LNCAP (cell line): Measurements from ENCODE around the gene HMBS.

ENCODE experiments used
- TF ChIP-seq, protein P1 (sequence below): fragments of 450-650 bp; IDR thresholded peaks from 2 replicates; pipeline ENCODE4 v1.5.1; 2017; ENCODE audit warnings: mild to moderate bottlenecking

HMBS gene

DNA sequence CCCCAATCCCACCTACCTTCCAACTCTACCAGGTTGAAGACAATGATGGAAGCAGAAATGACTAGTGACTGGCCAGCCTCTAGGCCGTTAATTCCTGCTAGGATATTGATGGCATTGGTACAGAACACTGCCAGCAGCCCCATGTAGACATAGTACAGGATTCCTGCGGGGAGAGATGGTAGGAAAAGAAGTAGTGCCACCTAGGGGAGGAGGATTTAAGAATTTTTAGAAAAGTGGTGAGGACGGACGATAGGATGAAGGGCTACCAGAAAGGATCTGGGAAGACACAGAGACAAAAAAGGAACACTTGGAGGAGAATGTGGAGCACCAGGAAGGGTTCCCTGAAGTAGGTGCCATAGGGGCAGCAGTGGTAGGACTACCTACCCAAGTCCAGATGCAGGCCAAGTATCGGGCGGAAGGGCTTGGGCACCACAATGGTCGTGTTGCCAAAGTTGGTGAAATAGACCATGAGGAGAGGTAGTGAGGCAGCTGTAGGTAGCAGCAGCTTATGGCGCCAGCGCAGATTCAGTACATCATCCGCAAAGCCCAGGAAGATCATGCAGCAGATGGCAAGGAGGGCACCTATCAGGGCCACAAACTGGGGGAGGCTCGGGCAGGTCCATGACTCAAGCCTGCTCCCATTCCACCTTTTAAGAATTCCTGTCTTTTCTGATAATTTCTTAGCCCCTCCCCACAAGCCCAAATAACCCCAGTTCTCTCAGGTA, 15.7 kb downstream of the HMBS start:
- TF ChIP-seq, protein P1, sequence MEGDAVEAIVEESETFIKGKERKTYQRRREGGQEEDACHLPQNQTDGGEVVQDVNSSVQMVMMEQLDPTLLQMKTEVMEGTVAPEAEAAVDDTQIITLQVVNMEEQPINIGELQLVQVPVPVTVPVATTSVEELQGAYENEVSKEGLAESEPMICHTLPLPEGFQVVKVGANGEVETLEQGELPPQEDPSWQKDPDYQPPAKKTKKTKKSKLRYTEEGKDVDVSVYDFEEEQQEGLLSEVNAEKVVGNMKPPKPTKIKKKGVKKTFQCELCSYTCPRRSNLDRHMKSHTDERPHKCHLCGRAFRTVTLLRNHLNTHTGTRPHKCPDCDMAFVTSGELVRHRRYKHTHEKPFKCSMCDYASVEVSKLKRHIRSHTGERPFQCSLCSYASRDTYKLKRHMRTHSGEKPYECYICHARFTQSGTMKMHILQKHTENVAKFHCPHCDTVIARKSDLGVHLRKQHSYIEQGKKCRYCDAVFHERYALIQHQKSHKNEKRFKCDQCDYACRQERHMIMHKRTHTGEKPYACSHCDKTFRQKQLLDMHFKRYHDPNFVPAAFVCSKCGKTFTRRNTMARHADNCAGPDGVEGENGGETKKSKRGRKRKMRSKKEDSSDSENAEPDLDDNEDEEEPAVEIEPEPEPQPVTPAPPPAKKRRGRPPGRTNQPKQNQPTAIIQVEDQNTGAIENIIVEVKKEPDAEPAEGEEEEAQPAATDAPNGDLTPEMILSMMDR, result peak; percentile 59

DNA sequence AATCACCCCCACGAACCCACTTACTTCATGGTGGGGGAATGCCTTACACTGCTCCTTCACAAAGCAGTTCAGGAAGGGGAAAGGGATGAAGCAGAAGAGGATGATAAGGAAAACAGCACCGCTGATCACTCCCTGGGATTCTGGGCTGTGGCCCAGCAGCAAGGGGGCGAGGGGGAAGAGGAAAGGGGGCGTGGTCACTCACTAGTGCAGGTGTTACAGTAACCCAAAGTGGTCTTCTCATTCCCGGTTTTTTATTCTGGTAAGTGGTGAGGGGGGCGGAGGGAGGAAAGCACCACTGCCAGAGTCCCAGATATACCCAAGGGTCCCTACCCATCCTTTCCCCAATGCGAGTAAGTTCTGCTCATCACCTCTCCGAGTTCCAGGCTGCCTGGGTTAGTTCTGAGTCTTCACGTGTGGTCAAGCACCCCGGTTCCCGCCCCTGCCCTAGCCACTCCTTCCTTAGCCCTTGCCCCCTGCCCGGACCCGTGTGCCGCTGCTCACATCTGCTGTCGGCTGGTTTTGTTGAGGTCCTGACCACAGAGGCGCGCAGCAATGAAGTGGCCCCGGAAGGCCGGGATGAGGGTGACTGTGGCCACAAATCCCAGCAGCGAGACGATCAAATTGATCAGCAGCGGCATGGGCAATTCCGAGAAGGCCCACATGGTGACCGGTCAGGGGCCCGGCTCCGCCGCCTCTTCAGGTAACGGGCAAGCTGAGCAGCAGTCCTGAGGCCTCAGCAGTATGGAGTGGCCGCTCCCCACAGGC, 16.5 kb downstream of the HMBS start:
- TF ChIP-seq, protein P1, result no peak

DNA sequence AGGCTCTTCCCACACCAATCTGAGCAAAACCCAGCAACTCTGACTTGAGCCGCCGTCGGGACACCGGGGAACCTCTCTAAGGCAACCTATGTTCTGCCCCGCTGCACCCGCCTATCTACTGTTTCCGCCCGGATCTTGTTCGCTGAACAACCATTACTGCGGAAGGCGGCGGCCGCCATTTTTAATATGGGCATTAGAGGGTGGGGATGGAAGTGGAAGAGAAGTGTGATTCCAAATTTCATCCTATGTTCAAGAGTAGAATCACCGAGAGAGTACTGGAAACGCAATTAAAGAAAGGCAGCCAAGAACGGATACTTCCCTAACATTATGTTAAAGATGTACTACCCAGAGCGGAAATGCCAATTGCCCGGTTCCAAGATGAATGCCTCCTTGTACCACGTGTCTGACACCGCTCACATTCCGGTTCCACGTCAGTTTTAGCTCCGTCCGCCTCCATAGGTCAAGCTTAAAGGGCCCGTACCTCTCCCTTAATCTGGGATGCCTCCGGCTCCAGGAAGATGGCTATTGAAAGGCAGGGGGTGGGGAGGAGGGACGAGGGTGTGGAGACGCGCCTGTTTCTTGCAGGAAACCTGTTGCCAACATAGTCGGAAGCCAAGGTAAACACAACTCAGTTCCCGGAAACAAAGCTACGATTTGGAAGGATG, 17.2 kb downstream of the HMBS start, which contains the start of gene DPAGT1:
TSS of gene DPAGT1 (minus strand) at position 95 of the 665 bp plus-strand sequence. CDS start 198 bp downstream, outside the sequence.
- TF ChIP-seq, protein P1, result no peak

DNA sequence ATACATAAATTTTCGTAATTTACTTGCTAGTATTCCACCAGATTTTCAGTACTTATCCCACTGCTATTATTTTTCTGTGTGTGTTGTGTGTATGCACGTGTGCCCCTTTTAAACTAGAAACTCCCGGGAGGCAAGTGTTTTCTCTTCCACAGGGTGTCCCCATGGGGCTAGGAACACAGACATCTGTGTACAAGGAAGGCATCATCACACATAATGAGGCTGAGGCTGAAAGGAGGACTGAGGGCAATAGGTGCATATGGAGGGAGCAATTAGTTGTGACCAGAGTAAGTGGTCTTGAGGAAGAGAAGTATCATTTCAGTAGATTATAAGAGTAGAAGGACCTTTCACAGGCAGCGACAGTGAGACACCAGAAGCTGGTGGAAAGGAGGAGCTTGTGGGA, 19.1 kb downstream of the HMBS start:
- TF ChIP-seq, protein P1, result no peak

DNA sequence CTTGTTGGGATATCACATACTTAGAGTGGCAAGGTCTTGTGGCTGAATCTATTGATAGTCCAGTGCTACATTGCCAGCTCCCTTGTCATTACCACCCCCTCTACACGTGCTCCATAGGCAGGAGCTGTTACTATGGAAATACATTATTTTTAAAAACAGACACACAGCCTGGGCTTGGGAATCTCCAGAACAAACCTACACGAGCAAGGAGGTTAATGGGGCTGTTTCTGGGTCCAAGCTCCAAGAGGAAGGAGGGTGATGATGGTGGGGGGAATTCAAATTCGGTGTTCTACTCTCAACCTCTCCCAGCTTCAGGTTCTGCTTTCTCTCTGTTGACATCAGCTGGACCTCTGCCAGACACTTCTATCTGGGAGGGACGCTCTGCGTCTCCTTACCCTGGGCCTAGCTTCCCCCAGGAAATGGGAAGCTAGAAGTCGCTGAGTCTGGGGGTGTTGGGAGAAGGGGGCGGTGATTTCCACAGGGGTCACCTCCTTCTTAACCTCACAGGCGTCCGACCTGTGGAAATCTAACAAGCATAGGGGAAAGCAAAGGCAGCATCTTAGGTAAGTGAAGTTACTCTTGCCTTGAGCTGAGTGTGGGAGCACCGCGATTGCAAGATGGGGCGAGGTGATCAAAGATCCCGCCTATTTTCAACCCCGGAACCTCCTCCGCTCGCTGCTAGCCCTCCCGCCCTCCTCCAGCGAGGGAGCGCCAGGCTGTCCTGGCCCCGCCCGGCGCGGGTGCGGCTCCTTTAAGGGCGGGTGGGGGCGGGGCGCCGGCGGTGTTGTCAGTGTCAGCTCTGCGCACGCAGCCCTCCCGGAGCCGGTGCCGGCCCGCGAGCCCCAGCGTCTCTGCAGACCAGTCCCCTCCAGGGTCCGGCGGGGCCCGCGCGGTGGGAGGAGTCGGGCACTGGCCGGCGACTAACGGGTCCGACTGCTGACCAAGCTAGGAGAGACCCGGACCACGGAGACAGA, 22.2 kb downstream of the HMBS start, which contains the start of gene C2CD2L:
TSS of gene C2CD2L (plus strand) at position 781 of the 974 bp plus-strand sequence. CDS start 398 bp downstream, outside the sequence.
- TF ChIP-seq, protein P1, result no peak

DNA sequence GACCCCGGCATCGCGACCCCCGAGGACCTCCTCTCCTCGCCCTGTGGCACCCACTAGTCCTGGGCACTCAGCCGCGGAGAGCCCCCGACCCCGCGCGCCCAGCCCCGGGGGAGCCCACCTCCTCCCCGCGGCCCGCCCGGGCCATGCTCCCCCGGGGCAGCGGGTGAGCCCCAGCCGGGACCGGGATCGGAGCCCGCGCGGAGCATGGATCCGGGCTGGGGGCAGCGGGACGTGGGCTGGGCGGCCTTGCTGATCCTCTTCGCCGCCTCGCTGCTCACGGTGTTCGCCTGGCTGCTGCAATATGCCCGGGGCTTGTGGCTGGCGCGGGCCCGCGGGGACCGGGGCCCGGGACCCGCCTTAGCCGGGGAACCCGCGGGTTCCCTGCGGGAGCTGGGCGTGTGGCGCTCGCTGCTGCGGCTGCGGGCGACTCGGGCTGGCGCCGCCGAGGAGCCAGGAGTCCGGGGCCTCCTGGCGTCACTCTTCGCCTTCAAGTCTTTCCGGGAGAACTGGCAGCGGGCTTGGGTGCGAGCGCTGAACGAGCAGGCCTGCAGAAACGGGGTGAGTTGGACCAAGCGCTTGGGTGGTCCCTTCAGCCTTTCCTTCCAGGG, 23.0 kb downstream of the HMBS start:
- TF ChIP-seq, protein P1, result no peak
